ENCODE results near the gene BAIAP2. TPM values are rescaled to one million over a fixed set of nuclear protein-coding genes. Genes with fewer than 3 reads are reported as not detected.

The BAIAP2 gene
- total RNA-seq, 6 experiments from 2014 or later, result 30.8 to 47.4 (median 35.9) TPM

DNA sequence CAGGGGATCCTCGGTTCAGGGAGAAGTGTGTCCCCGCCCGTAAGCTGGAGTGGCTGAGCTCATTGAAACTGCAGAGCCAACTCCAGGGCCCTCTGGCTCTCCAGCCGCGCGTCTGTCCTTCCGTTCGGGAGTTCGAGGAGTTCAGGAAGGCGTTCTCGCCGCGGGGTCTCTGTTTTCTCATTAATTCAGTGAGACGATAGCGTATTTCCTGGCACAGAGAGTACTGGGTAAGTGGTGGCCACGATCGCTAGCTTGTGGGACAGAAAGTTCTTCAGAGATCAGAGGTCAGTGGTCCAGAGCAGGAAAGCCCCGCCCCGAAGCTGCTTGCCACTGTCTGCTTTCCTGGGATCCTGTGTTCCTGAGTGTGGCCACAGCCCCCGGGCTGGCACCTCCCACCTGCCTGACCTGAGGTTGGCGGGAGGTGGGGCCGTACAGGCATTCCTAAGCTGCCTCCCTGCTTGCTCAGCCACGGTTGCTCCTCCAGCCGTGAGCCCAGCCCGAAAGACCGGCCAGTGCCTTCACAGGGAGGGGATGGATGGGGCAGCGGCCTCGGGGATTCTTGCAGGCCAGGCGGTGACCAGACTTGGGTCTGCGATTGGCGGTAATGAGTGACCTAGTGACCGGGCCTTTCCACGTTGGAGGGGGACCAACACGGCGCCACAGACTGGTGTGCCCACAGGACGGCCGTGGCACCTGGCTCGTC is 8.9 kb downstream of the BAIAP2 start:
- H3K36me3 Mint-ChIP-seq (ENCODE audit: low read depth), result peaks cover 5% of the 10 kb centered on the region; the same call in 1 of the 2 replicates
- peaks cover 9% of the 10 kb centered on the region for H3K27me3 Mint-ChIP-seq (ENCODE audit: insufficient read depth)
- no peaks in the 10 kb centered on the region for H3K9me3 Mint-ChIP-seq
- H3K4me3 Mint-ChIP-seq, result peak overlapping the region; percentile 78; the same call in 1 of the 2 replicates
- H3K4me1 Mint-ChIP-seq (ENCODE audit: low read depth), result peaks cover 55% of the 10 kb centered on the region
- peak; percentile 32 for DNase-seq
- TF ChIP-seq, protein P1, sequence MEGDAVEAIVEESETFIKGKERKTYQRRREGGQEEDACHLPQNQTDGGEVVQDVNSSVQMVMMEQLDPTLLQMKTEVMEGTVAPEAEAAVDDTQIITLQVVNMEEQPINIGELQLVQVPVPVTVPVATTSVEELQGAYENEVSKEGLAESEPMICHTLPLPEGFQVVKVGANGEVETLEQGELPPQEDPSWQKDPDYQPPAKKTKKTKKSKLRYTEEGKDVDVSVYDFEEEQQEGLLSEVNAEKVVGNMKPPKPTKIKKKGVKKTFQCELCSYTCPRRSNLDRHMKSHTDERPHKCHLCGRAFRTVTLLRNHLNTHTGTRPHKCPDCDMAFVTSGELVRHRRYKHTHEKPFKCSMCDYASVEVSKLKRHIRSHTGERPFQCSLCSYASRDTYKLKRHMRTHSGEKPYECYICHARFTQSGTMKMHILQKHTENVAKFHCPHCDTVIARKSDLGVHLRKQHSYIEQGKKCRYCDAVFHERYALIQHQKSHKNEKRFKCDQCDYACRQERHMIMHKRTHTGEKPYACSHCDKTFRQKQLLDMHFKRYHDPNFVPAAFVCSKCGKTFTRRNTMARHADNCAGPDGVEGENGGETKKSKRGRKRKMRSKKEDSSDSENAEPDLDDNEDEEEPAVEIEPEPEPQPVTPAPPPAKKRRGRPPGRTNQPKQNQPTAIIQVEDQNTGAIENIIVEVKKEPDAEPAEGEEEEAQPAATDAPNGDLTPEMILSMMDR (IDR thresholded peaks at IDR 0.05), result no peak
- peak overlapping the region; percentile 96 for H3K27ac Mint-ChIP-seq

DNA sequence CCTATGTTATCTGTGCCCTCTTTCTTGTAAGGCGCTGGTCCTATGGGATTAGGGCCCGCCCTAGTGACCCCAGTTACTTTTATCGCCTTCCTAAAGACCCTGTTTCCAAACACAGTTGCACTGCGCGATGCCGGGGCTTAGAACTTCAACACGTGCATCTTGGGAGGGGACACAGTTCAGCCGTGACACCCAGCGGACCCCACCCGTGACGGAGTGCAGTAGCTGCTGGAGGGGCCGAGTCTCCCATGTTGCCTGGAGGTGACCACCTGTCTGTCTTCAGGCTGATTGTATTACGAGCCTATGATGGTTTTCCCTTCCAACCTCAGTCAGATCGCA is 9.4 kb downstream of the BAIAP2 start:
- Mint-ChIP-seq H3K27me3 (ENCODE audit: insufficient read depth) (peaks cover 9% of the 10 kb centered on the region), H3K4me3 (peak overlapping the region; percentile 78), H3K4me1 (ENCODE audit: low read depth) (peaks cover 50% of the 10 kb centered on the region), H3K27ac (peak overlapping the region; percentile 96), H3K9me3 (no peaks in the 10 kb centered on the region), H3K36me3 (ENCODE audit: low read depth) (peaks cover 5% of the 10 kb centered on the region; the same call in 1 of the 2 replicates)
- DNase-seq, result no peak
- TF ChIP-seq, protein P1 (IDR thresholded peaks at IDR 0.05), result no peak

DNA sequence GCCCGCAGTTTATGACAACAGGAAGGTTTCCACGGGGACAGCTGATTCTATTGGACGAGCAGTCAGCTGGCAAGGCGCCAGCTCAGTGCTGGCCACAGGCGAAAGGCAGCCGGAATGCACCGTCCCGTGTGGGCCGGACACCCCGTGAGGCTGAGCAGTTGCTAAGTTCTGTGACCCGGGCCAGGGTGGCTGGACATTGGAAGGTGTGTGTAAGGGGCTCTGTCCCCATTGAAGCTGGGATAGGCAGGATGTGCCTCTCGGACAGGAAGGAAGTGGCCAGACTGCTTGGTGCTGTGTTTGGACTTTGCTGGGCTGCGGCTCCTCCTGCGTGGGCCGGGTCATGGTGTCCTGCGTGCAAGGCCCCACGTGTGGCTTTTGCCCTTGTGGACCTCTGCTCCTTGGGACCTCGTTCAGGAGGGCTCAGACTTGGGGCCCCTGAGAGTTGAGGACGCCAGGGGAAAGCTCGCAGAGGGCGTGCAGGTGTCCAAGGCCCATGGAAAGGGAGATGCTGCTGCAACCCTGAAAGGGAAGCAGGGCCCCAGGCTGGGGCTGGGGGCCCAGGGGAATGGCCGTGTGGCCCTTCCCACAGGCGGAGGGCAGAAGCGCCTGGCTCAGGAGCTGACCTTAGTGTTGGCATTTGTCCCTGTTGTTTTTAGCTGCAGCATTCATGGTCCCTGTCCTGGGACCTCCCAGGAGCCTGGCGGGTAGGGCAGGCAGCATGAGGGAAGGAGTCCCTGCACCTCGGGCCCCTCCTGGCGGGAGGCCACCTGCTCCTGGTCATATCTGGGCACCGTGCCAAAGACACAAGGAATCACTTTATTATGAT is 10.0 kb downstream of the BAIAP2 start:
- no peaks in the 10 kb centered on the region for H3K9me3 Mint-ChIP-seq
- H3K27me3 Mint-ChIP-seq (ENCODE audit: insufficient read depth), result peaks cover 9% of the 10 kb centered on the region
- DNase-seq, result peak; percentile 82
- TF ChIP-seq, protein P1 (IDR thresholded peaks at IDR 0.05), result no peak
- H3K4me1 Mint-ChIP-seq (ENCODE audit: low read depth), result peaks cover 44% of the 10 kb centered on the region
- H3K27ac Mint-ChIP-seq, result peak overlapping the region; percentile 96
- H3K4me3 Mint-ChIP-seq, result peak overlapping the region; percentile 78
- peaks cover 5% of the 10 kb centered on the region; the same call in 1 of the 2 replicates for H3K36me3 Mint-ChIP-seq (ENCODE audit: low read depth)

DNA sequence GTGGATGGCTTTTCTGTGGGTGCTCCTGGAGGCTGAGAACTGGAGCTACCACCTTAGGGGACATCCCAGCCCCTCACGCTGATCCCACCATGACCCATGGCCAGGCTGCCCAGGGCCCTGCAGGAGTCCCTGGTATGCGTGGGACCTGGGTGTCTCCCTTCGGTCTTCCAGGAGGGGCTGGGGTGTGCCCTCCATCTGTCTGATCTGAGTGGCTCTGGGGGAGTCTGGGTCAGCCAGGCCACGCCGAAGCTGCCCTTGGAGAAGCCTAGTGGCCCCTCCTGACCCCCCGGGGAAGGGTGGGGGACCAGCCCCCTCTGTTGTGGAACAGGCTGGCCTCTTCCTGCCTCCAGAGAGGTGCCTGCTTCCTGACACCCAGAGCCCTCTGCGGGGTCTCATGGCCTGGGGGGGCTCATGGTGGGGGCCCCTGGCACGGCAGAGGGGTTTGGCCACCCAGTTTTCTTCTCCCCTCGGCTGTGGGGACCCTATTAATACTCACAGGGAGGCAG is 10.7 kb downstream of the BAIAP2 start:
- DNase-seq, result no peak
- Mint-ChIP-seq H3K4me3 (no peak overlapping the region), H3K27ac (peak overlapping the region; percentile 96), H3K27me3 (ENCODE audit: insufficient read depth) (peaks cover 9% of the 10 kb centered on the region), H3K9me3 (no peaks in the 10 kb centered on the region), H3K4me1 (ENCODE audit: low read depth) (peaks cover 37% of the 10 kb centered on the region), H3K36me3 (ENCODE audit: low read depth) (peaks cover 5% of the 10 kb centered on the region; the same call in 1 of the 2 replicates)
- TF ChIP-seq, protein P1 (IDR thresholded peaks at IDR 0.05), result no peak

DNA sequence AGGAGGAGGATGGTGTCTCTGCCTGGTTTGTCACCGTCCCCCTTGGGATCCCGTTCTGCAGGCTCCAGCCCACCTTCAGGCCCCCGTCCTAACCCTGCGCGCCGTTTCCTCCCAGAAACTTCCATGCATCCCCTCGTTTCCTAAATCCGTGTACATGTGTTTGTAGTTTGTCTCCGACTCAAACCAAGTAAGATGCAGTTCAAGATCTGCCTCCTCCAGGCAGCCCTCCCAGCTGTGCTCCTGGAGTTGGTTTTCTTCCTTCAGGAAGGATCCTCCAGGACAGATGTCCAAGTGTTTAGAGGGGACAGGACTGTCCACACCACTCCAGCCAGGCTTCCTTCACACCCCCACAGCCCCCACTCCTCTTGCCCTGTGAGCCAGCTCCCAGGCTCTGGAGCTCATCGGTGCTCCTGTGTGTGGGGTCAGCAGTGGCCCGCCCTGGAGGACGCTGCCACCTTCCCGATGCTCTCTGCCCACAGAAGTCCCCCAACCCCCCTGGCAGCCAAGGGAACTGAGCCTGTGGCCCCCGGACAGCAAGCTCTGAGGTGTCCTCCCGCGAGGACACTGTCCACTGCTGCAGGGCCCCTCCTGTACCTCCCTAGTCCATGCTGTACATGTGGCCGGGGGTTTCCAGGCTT is 11.3 kb downstream of the BAIAP2 start:
- no peak for DNase-seq
- H3K9me3 Mint-ChIP-seq, result no peaks in the 10 kb centered on the region
- no peak overlapping the region for H3K4me3 Mint-ChIP-seq
- peaks cover 8% of the 10 kb centered on the region for H3K27me3 Mint-ChIP-seq (ENCODE audit: insufficient read depth)
- peak overlapping the region; percentile 67 for H3K27ac Mint-ChIP-seq
- TF ChIP-seq, protein P1 (IDR thresholded peaks at IDR 0.05), result no peak
- peaks cover 5% of the 10 kb centered on the region; the same call in 1 of the 2 replicates for H3K36me3 Mint-ChIP-seq (ENCODE audit: low read depth)
- peaks cover 31% of the 10 kb centered on the region for H3K4me1 Mint-ChIP-seq (ENCODE audit: low read depth)
